ENCODE results near the gene CARHSP1. TPM values are rescaled to one million over a fixed set of nuclear protein-coding genes. Genes with fewer than 3 reads are reported as not detected.

Gene CARHSP1
- polyA plus RNA-seq, 1 donor (not counting 4 experiments of a cell fraction or from before 2014, with no cell fraction given): 61.9 TPM

DNA sequence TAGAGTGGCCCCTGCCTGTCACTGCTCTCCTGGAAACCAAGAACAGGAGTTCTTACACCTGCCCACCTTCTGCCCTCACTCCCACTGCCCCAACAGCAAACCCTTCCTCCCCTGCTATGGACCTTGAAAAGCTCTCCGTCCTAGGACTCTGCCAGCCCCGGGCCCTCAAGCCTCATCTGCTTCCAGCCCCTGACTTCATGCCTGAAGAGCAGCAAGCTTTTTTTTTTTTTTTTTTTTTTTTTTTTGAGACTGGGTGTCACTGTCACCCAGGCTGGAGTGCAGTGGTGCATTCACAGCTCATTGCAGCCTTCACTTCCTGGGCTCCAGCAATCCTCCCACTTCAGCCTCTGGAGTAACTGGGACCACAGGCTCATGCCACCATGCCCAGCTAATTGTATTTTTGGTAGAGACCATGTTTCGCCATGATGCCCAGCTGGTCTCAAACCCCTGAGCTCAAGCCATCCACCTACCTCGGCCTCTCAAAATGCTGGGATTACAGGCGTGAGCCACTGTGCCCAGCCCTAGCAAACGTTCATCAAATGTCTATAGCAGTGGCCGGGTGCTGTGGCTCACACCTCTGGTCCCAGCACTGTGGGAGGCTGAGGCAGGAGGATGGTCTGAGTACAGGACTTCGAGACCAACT is 16.9 kb downstream of the CARHSP1 start:
- H3K4me3 ChIP-seq (ENCODE audit: control insufficient read depth in 2 of 3, extremely low read depth in 1 of 3, insufficient read depth in 2 of 3, low read depth in 1 of 3, low read length in 3 of 3): no peak overlapping the region
- no peaks in the 10 kb centered on the region for H4K20me1 ChIP-seq (ENCODE audit: control insufficient read depth, extremely low read depth, insufficient read depth, low read length)
- no peak for FAIRE-seq

DNA sequence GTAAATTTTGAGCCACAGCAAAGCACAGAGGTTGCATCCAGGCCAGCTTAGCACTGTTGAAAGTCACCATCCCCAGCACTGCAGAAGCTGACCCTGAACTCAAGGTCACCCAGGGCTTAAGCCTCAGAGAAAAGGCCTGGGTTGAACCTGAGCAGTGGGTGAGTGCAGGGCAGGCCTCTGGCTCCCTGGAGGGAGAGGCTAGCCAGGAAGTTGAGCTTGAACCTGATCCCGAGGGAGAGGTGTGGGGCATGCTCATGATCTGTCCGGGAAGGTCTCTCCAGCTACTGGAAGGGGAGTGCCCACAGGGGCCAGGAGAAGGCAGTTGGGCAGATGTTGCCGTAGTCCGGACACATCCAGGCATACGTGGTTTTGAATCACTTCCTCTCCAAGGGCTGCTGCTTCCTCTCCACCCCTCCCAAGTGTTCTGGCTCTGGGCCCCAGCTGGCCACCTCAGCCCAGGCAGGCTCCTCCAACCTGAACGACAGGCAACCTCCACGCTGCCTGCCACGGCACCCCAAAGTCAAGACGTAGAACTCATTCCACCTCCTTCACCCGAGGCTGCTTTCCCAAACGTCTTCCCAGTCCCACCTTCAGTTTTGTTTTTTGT is 18.4 kb downstream of the CARHSP1 start:
- peaks cover 3% of the 10 kb centered on the region for H4K20me1 ChIP-seq (ENCODE audit: control insufficient read depth, extremely low read depth, insufficient read depth, low read length)

More for the DNA sequence above, 16.9 kb downstream of the CARHSP1 start:
- Histone ChIP-seq H3K27me3 (ENCODE audit: control insufficient read depth, extremely low read depth, insufficient read depth, low read length) (no peaks in the 10 kb centered on the region), H3K9ac (ENCODE audit: control insufficient read depth, extremely low read depth, insufficient read depth, low read length) (no peak overlapping the region), H3K79me2 (ENCODE audit: control insufficient read depth, insufficient read depth, low read length) (no peaks in the 10 kb centered on the region), H3K4me2 (ENCODE audit: control insufficient read depth, extremely low read depth, insufficient read depth, low read depth, low read length) (no peak overlapping the region), H3K27ac (ENCODE audit: control insufficient read depth, insufficient read depth, low read length) (no peak overlapping the region), H3K36me3 (ENCODE audit: control insufficient read depth in 2 of 2, extremely low read depth in 1 of 2, insufficient read depth in 2 of 2, low read length in 2 of 2) (peaks cover 31 to 37% of the 10 kb centered on the region in 2 experiments), H3K9me1 (ENCODE audit: control insufficient read depth, extremely low read depth, insufficient read depth, low read length) (peaks cover 2% of the 10 kb centered on the region), H3K4me1 (ENCODE audit: control insufficient read depth, extremely low read depth, insufficient read depth, low read length) (peaks cover 34% of the 10 kb centered on the region), H3K9me3 (ENCODE audit: control insufficient read depth, low read depth, low read length) (no peaks in the 10 kb centered on the region), H2AFZ (ENCODE audit: control insufficient read depth, low read length) (no peak overlapping the region)
- TF ChIP-seq, protein P1, sequence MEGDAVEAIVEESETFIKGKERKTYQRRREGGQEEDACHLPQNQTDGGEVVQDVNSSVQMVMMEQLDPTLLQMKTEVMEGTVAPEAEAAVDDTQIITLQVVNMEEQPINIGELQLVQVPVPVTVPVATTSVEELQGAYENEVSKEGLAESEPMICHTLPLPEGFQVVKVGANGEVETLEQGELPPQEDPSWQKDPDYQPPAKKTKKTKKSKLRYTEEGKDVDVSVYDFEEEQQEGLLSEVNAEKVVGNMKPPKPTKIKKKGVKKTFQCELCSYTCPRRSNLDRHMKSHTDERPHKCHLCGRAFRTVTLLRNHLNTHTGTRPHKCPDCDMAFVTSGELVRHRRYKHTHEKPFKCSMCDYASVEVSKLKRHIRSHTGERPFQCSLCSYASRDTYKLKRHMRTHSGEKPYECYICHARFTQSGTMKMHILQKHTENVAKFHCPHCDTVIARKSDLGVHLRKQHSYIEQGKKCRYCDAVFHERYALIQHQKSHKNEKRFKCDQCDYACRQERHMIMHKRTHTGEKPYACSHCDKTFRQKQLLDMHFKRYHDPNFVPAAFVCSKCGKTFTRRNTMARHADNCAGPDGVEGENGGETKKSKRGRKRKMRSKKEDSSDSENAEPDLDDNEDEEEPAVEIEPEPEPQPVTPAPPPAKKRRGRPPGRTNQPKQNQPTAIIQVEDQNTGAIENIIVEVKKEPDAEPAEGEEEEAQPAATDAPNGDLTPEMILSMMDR (optimal IDR thresholded peaks at IDR 0.05 in 1 of 3, IDR thresholded peaks at IDR 0.05 in 1 of 3, conservative IDR thresholded peaks at IDR 0.05 in 1 of 3; ENCODE audit: extremely low read depth in 1 of 3, insufficient read depth in 2 of 3, low read length in 3 of 3): no peak
- no peak for TF ChIP-seq EZH2 (IDR thresholded peaks at IDR 0.05; ENCODE audit: low read length)
- DNase-seq (ENCODE audit: low read depth, low spot score): no peak
- dilution Hi-C loops (cut with MboI; ENCODE audit: extremely low pct_ligation_motif_present, low sequenced_read_pairs): no loop called here

More for the DNA sequence above, 18.4 kb downstream of the CARHSP1 start:
- peaks cover 10% of the 10 kb centered on the region for H3K79me2 ChIP-seq (ENCODE audit: control insufficient read depth, insufficient read depth, low read length)
- peak overlapping the region; percentile 11 for H3K4me2 ChIP-seq (ENCODE audit: control insufficient read depth, extremely low read depth, insufficient read depth, low read depth, low read length)
- dilution Hi-C loops (cut with MboI; ENCODE audit: extremely low pct_ligation_motif_present, low sequenced_read_pairs): no loop called here
- H2AFZ ChIP-seq (ENCODE audit: control insufficient read depth, low read length): no peak overlapping the region
- TF ChIP-seq, protein P1 (optimal IDR thresholded peaks at IDR 0.05 in 1 of 3, IDR thresholded peaks at IDR 0.05 in 1 of 3, conservative IDR thresholded peaks at IDR 0.05 in 1 of 3; ENCODE audit: extremely low read depth in 1 of 3, insufficient read depth in 2 of 3, low read length in 3 of 3): no peak
- no peak for TF ChIP-seq EZH2 (IDR thresholded peaks at IDR 0.05; ENCODE audit: low read length)
- peaks cover 34% of the 10 kb centered on the region for H3K4me1 ChIP-seq (ENCODE audit: control insufficient read depth, extremely low read depth, insufficient read depth, low read length)
- no peaks in the 10 kb centered on the region for H3K9me3 ChIP-seq (ENCODE audit: control insufficient read depth, low read depth, low read length)
- peaks cover 27 to 47% of the 10 kb centered on the region in 2 experiments for H3K36me3 ChIP-seq (ENCODE audit: control insufficient read depth in 2 of 2, extremely low read depth in 1 of 2, insufficient read depth in 2 of 2, low read length in 2 of 2)
- no peak for DNase-seq (ENCODE audit: low read depth, low spot score)
- FAIRE-seq: peak; percentile 81
- no peaks in the 10 kb centered on the region for H3K27me3 ChIP-seq (ENCODE audit: control insufficient read depth, extremely low read depth, insufficient read depth, low read length)
- no peak overlapping the region for H3K4me3 ChIP-seq (ENCODE audit: control insufficient read depth in 2 of 3, extremely low read depth in 1 of 3, insufficient read depth in 2 of 3, low read depth in 1 of 3, low read length in 3 of 3)
- peak overlapping the region; percentile 14 for H3K9ac ChIP-seq (ENCODE audit: control insufficient read depth, extremely low read depth, insufficient read depth, low read length)
- peaks cover 2% of the 10 kb centered on the region for H3K9me1 ChIP-seq (ENCODE audit: control insufficient read depth, extremely low read depth, insufficient read depth, low read length)
- peak overlapping the region; percentile 78 for H3K27ac ChIP-seq (ENCODE audit: control insufficient read depth, insufficient read depth, low read length)
